Glutamatergic neuron (in vitro differentiated cells): ENCODE measurements around the gene CDCA8. TPM values are rescaled to one million over a fixed set of nuclear protein-coding genes. Genes with fewer than 3 reads are reported as not detected.

Experiments used
- DNase-seq: peaks from one replicate; pipeline ENCODE4 v3.0.0; 2022
- H3K27ac Mint-ChIP-seq: one replicate; pipeline ENCODE4 v1.8.0; 2020; ENCODE audit warnings: mild to moderate bottlenecking, mixed read lengths, inconsistent platforms; ENCODE audit not compliant: unreplicated experiment
- H3K27me3 Mint-ChIP-seq: one replicate; pipeline ENCODE4 v1.8.0; 2020; ENCODE audit warnings: mild to moderate bottlenecking, moderate library complexity, mixed read lengths, inconsistent platforms; ENCODE audit not compliant: unreplicated experiment
- H3K36me3 Mint-ChIP-seq: one replicate; pipeline ENCODE4 v1.8.0; 2020; ENCODE audit warnings: mild to moderate bottlenecking, mixed read lengths, inconsistent platforms; ENCODE audit not compliant: unreplicated experiment
- H3K4me1 Mint-ChIP-seq: one replicate; pipeline ENCODE4 v1.8.0; 2020; ENCODE audit warnings: mild to moderate bottlenecking, low read depth, mixed read lengths, inconsistent platforms; ENCODE audit not compliant: unreplicated experiment
- H3K4me3 Mint-ChIP-seq: one replicate; pipeline ENCODE4 v1.8.0; 2020; ENCODE audit warnings: mild to moderate bottlenecking, mixed read lengths, inconsistent platforms; ENCODE audit not compliant: unreplicated experiment
- H3K9me3 Mint-ChIP-seq: one replicate; pipeline ENCODE4 v1.8.0; 2020; ENCODE audit warnings: mild to moderate bottlenecking, moderate library complexity, mixed read lengths, inconsistent platforms; ENCODE audit not compliant: unreplicated experiment
- CTCF ChIP-seq: fragments of 200-600 bp; sonication (generic); IDR thresholded peaks from one replicate; pipeline ENCODE4 v1.5.0; 2021; ENCODE audit not compliant: partially characterized antibody, unreplicated experiment
- total RNA-seq: library from RNA; stranded (reverse); fragmentation: NEBNext Ultra II Directional; extraction: Animal tissue kit (Norgen Biotek cat#: 25700); gene quantifications from one replicate; pipeline ENCODE4 v1.2.1, GENCODE V29; 2021; ENCODE audit not compliant: unreplicated experiment

Gene CDCA8
- total RNA-seq, 1 donor from 2014 or later = 10.4 TPM

GRCh38 chr1:37691497-37692077 lies 729 bp upstream of the CDCA8 start:
- H3K36me3 Mint-ChIP-seq = no peaks in the 10 kb centered on the region
- H3K27ac Mint-ChIP-seq = peak overlapping the region; percentile 82
- peaks cover 3% of the 10 kb centered on the region for H3K27me3 Mint-ChIP-seq
- DNase-seq = peak; percentile 51
- H3K9me3 Mint-ChIP-seq = peaks cover 10% of the 10 kb centered on the region
- peak overlapping the region; percentile 98 for H3K4me3 Mint-ChIP-seq
- no peak for TF ChIP-seq CTCF
- H3K4me1 Mint-ChIP-seq = peaks cover 14% of the 10 kb centered on the region

- Mint-ChIP-seq H3K27ac (no peak overlapping the region), H3K36me3 (no peaks in the 10 kb centered on the region), H3K4me3 (peak overlapping the region; percentile 98), H3K9me3 (peaks cover 10% of the 10 kb centered on the region), H3K27me3 (peaks cover 3% of the 10 kb centered on the region), H3K4me1 (peaks cover 14% of the 10 kb centered on the region)
- DNase-seq = no peak
- no peak for TF ChIP-seq CTCF
Observed at GRCh38 chr1:37692834-37693175, 489 bp downstream of the CDCA8 start.

- Mint-ChIP-seq H3K36me3 (no peaks in the 10 kb centered on the region), H3K4me1 (no peaks in the 10 kb centered on the region), H3K4me3 (no peak overlapping the region), H3K27ac (no peak overlapping the region), H3K27me3 (no peaks in the 10 kb centered on the region), H3K9me3 (peaks cover 3% of the 10 kb centered on the region)
- DNase-seq = no peak
- no peak for TF ChIP-seq CTCF
Observed at GRCh38 chr1:37697090-37697489, 4.8 kb downstream of the CDCA8 start.

- H3K27ac Mint-ChIP-seq = no peak overlapping the region
- DNase-seq = no peak
- H3K27me3 Mint-ChIP-seq = no peaks in the 10 kb centered on the region
- no peak overlapping the region for H3K4me3 Mint-ChIP-seq
- no peaks in the 10 kb centered on the region for H3K4me1 Mint-ChIP-seq
- H3K9me3 Mint-ChIP-seq = peaks cover 3% of the 10 kb centered on the region
- no peak for TF ChIP-seq CTCF
- no peaks in the 10 kb centered on the region for H3K36me3 Mint-ChIP-seq
Observed at GRCh38 chr1:37697737-37698136, 5.4 kb downstream of the CDCA8 start.

GRCh38 chr1:37699147-37699546 lies 6.8 kb downstream of the CDCA8 start:
- Mint-ChIP-seq H3K36me3 (no peaks in the 10 kb centered on the region), H3K9me3 (peaks cover 3% of the 10 kb centered on the region), H3K27ac (no peak overlapping the region), H3K4me3 (no peak overlapping the region), H3K4me1 (no peaks in the 10 kb centered on the region), H3K27me3 (no peaks in the 10 kb centered on the region)
- DNase-seq = no peak
- TF ChIP-seq CTCF = no peak
